HG03442 (cell line): ENCODE data around the gene RRAD.

Source experiments
- ATAC-seq: cut with Tn5 transposase; IDR thresholded peaks from one replicate; pipeline ENCODE4 v1.9.1; 2021; ENCODE audit warnings: mild to moderate bottlenecking, moderate library complexity; ENCODE audit not compliant: unreplicated experiment

The RRAD gene

DNA sequence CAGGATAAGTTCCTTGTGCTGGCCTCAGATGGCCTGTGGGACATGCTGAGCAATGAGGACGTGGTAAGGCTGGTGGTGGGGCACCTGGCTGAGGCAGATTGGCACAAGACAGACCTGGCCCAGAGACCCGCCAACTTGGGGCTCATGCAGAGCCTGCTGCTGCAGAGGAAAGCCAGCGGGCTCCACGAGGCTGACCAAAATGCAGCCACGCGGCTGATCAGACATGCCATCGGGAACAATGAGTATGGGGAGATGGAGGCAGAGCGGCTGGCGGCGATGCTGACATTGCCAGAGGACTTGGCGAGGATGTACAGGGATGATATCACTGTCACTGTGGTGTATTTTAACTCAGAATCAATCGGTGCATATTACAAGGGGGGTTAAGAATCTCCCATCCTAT lies 39.8 kb downstream of the RRAD start:
- ATAC-seq: no peak

DNA sequence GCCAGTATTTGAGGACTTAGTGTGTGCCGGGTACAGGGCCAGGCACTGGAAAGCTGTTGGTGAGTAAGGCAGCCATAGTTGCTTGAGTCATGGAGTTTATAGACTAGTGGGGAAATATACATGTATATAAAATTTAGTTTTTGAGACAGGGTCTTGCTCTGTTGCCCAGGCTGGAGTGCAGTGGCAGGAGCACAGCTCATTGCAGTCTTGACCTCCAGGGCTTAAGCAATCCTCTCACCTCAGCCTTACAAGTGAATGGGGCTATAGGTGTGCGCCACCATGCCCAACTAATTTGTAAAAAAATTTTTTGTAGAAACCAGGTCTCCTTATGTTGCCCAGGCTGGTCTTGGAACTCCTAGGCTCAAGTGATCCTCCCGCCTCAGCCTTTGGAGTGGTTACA lies 42.6 kb downstream of the RRAD start:
- ATAC-seq: no peak

DNA sequence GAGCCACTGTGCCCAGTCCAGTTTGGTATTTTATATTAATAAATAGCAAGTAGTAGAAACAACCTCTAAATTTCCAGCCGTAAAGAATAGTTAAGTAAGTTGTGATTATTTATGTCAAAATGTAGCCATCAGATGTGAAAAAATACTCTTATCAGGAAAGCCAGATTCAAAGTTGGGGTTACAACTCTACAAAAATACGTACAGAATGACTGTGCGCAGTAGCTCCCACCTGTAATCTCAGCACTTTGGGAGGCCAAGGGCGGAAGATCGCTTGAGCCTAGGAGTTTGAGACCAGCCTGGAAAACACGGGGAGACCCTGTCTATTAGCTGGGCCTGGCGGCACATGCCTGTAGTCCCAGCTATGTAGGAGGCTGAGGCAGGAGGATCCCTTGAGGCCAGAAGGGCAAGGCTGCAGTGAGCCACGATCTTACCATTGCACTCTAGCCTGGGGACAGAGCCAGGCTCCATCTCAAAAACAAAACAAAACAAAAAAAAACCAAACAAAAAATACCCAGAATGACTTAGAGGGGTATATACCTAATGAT lies 43.3 kb downstream of the RRAD start:
- ATAC-seq: no peak

DNA sequence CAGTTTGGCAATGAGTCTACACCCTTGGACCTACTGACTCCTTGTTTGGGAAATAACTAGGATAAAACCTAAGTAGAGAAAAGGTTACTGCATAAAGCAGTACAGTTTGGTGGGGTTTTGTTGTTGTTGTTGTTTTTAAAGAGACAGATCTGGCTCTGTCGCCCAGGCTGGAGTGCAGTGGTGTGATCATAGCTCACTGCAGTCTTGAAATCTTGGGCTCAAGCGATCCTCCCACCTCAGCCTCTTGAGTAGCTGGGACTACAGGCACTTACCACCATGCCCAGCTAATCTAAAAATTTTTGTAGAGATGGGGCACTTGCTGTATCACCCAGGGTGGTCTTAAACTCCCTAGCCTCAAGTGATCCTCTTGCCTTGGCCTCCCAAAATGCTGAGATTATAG lies 43.8 kb downstream of the RRAD start:
- ATAC-seq: no peak

DNA sequence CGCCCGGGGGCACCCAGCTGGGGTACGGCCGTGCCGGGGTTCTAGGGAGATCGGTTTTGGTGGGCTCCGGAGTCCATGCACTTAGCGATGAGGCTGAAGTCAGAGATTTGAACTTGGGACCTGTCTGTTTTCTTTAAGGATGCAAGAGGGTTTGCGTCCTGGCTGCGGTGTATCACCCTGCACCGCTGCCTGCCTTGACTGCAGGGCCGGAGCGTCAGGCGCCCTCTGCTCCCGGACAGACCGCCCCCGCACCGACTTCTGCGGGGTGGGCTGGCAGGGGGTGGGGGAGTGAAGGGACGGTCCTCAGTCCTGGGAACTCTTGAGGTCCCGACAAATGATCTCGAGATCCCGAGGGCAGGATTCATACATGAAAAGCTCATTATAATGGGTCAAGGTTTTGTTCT lies 44.3 kb downstream of the RRAD start:
- peak; percentile 3 for ATAC-seq

DNA sequence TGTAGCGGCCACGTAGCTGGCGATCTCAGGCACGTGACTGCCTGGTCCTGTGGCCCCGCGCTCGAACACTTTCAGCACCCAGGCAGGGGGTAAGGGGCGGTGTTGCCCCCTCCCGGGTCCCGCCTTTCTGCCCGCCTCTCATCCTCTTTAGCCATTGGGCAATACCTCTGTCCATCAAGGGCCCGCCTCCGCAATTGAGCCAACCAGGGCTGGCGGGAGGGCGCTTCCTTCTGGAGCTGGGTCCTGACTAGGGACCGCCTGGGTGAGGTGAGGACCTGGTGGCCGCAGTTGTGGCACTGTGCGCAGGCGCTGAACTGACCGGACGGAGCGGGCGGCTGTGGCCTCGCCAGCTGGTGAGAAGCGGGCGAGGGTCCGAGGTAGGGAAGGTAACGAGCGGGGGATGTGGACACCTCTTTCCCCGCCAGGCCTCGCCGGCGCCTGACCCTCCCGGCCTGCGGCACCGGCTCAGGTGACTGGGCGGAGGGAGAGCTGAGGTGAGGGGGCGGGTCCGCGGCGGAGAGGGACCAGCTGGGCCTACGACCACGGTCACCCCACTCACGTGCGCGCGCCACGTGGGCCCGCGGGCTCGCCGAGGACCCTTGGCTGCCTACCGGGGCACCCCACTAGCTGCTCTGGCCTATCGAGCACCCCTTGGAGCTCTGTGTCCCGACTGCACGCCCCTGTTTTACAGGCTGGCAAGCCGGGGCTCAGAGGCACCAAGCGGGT lies 44.9 kb downstream of the RRAD start, which contains the start of gene PDP2:
Gene PDP2, plus strand, starts transcription at position 228 of the 726 bp plus-strand sequence. CDS start 3,770 bp downstream, outside the sequence.
- ATAC-seq: peak; percentile 91

DNA sequence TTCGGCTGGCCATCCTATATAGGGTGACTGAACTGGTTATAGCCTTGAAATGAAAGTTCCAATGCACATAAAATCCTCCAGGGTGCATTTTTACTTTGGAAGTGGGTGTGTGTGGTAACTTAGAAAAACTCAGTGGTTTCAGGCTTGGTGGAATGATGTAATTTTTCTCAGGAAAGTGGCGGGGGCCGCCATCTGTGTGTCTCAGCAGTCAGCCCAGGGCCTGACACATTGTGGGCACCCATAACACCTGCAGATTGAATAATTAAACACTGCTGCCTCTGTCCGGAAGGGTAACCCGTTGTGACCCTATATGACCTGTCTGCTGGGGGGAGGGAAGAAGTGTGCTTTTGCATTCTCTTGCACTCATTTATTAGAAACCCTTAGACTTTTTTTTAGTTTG lies 47.3 kb downstream of the RRAD start:
- ATAC-seq: no peak

DNA sequence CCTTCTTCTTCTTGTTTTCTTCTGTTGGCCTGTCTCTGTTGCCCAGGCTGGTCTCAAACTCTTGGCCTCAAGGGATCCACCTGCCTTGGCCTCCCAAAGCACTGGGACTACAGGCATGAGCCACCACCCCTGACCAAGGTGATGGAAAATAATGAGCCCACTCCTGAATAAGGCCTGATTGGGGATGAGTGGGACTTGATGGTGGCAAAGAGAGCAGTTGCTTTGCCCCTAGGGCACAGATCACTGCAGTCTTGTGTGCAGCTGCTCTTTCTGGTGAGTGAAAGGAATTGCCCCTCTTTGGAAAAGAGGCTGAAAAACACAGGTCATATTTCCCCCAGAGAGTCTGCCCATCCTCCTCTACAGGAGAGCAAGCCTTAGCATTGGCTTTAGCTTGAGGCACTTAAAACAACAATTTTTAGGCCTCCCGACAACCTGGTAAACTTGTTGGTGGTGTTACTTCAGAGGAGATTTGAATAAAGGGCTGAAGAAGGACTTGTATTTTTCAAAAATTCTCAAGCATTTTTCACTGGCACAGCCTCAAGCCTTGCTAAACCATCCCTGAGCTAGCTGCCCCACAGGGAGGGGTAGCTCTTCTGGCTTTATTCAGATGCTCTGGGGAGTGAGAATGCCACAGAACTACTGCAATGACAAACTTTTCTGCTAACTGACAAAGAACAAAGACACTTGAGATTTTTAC lies 51.1 kb downstream of the RRAD start:
- ATAC-seq: no peak

DNA sequence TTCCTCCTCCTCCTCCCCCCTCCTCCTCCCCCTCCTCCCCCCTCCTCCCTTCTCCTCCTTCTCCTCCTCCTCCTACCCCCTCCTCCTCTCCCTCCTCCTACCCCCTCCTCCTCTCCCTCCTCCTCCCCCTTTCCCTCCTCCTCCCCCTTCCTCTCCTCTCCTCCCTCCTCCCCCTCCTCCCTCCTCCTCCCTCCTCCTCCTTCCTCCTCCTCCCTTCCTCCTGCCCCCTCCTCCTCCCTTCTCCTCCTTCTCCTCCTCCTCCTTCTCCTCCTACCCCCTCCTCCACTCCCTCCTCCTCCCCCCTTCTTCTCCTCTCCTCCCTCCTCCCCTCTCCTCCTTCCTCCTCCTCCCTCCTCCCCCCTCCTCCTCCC lies 51.7 kb downstream of the RRAD start:
- no peak for ATAC-seq

DNA sequence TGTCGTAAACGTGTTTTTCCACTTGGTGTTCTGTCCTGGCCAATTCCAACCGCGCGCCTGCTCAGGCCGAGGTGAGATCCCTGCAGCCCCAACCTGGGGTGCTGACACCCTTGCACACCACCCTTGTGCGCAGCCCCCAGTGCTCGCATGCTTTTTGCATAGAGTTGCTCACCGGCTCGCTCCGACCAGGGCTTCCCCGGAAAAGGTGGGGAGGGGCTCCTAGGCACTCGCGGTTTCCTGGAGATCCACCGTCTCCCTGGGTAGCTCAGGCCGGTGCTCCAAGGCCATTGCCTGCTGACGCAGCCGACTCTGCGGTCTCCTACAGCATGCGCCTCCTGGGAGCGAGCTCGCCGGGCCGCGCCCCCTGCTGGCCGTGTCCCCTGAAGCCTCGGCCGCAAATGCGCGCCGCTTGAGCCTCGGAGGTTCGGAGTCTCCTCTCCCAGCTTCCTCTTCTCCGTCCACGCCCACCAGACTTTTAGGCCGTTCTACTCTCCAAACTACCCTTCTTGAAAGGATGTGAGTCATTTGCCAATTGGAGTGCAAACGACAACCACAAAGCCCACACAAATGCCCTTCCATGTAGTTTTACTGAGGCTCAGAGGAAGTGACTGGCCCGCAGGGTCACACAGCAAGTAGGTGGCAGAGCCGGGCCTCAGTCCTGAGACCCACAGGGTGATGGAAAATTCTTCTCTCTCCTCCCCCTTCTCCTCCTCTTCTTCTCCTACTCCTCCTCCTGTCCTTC lies 52.2 kb downstream of the RRAD start:
- ATAC-seq: peak; percentile 74

DNA sequence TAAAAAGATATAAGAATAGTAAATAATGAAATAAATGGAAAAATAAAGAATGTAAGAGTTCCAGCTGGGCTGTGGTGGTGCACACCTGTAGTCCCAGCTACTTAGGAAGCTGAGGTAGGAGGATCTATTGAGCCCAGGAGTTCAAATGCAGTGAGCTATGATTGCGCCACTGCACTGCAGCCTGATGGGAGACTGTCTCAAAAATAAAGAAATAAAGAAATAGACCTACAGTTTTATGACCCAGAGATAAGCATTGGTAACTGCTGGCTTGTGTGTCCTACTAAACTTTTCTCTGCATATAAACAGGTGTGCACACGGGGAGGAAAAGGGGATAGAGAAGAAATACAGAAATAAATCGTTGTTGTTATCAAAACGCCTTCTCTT lies 52.8 kb downstream of the RRAD start:
- no peak for ATAC-seq

DNA sequence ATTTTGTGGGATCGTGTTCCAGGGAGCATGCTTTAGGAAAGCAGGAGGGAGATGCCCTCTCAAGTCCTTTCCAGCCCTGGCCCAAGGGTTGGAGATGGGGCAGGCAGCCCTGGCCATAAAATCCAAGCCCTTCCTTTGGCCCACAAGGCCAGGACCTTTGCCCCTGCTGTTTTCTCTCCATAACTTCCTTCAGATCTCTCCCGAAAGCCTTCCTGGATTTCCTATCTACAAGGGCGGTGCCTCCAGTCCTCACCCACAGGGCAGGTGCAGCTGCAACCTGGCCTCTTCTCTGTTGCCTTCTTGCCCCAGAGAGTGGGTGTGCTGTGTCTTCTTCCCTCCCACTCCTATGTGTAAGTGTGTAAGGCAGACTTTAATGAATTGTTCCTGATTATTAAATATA lies 53.5 kb downstream of the RRAD start:
- ATAC-seq: no peak
